ENCODE results near the gene TMEM164.

Gene TMEM164

GRCh38 chrX:109958266-109958665 lies 44.6 kb upstream of the TMEM164 start:
- Histone ChIP-seq H3K9me2 (replicated peaks; ENCODE audit: insufficient read depth, low read length) (no peaks in the 10 kb centered on the region), H3K27ac (ENCODE audit: low read length) (peak overlapping the region; percentile 15; the same call in 1 of the 2 replicates), H2AFZ (ENCODE audit: low read length) (0 out of 2 replicates have a peak overlapping the region, but pooled peaks have one; percentile 14), H3K36me3 (replicated peaks; ENCODE audit: insufficient read depth, low read length) (no peaks in the 10 kb centered on the region), H3K9me3 (replicated peaks; ENCODE audit: insufficient read depth, low read length) (no peaks in the 10 kb centered on the region), H4K20me1 (ENCODE audit: insufficient read depth, low read length) (no peaks in the 10 kb centered on the region), H3K4me3 (ENCODE audit: low read length) (no peak overlapping the region), H3K9ac (ENCODE audit: low read length) (no peak overlapping the region), H3K79me2 (ENCODE audit: low read length) (no peaks in the 10 kb centered on the region), H3K27me3 (replicated peaks; ENCODE audit: insufficient read depth, low read length) (no peaks in the 10 kb centered on the region), H3K4me1 (ENCODE audit: low read length) (peaks cover 46% of the 10 kb centered on the region), H3K4me2 (ENCODE audit: low read depth, low read length) (no peak overlapping the region), H3F3A (ENCODE audit: insufficient read depth, low read length) (peaks cover 10% of the 10 kb centered on the region)
- no peak for TF ChIP-seq EZH2phosphoT487 (IDR thresholded peaks at IDR 0.05; ENCODE audit: low read length)
- no peak for TF ChIP-seq CTCF (IDR thresholded peaks at IDR 0.05; ENCODE audit: low read length)
- no peak for TF ChIP-seq EZH2 (optimal IDR thresholded peaks at IDR 0.05; ENCODE audit: low read depth, low read length)
- DNase-seq = peak; percentile 37

- peak; percentile 23 for DNase-seq
- no peak for TF ChIP-seq EZH2phosphoT487 (IDR thresholded peaks at IDR 0.05; ENCODE audit: low read length)
- TF ChIP-seq CTCF (IDR thresholded peaks at IDR 0.05; ENCODE audit: low read length) = no peak
- TF ChIP-seq EZH2 (optimal IDR thresholded peaks at IDR 0.05; ENCODE audit: low read depth, low read length) = no peak
- no peaks in the 10 kb centered on the region for H3K27me3 ChIP-seq (replicated peaks; ENCODE audit: insufficient read depth, low read length)
- no peak overlapping the region for H3K4me2 ChIP-seq (ENCODE audit: low read depth, low read length)
- H3K36me3 ChIP-seq (replicated peaks; ENCODE audit: insufficient read depth, low read length) = no peaks in the 10 kb centered on the region
- peaks cover under 1% of the 10 kb centered on the region; the same call in 1 of the 2 replicates for H3F3A ChIP-seq (ENCODE audit: insufficient read depth, low read length)
- no peaks in the 10 kb centered on the region for H3K9me3 ChIP-seq (replicated peaks; ENCODE audit: insufficient read depth, low read length)
- no peaks in the 10 kb centered on the region for H4K20me1 ChIP-seq (ENCODE audit: insufficient read depth, low read length)
- H2AFZ ChIP-seq (ENCODE audit: low read length) = no peak overlapping the region
- peaks cover 37% of the 10 kb centered on the region for H3K4me1 ChIP-seq (ENCODE audit: low read length)
- no peak overlapping the region for H3K9ac ChIP-seq (ENCODE audit: low read length)
- no peak overlapping the region for H3K4me3 ChIP-seq (ENCODE audit: low read length)
- no peak overlapping the region for H3K27ac ChIP-seq (ENCODE audit: low read length)
- H3K9me2 ChIP-seq (replicated peaks; ENCODE audit: insufficient read depth, low read length) = no peaks in the 10 kb centered on the region
- no peaks in the 10 kb centered on the region for H3K79me2 ChIP-seq (ENCODE audit: low read length)
These were observed 43.5 kb upstream of the TMEM164 start for GRCh38 chrX:109959356-109959871.

- H3F3A ChIP-seq (ENCODE audit: insufficient read depth, low read length) = no peaks in the 10 kb centered on the region
- no peak overlapping the region for H3K27ac ChIP-seq (ENCODE audit: low read length)
- TF ChIP-seq EZH2phosphoT487 (IDR thresholded peaks at IDR 0.05; ENCODE audit: low read length) (no peak), CTCF (IDR thresholded peaks at IDR 0.05; ENCODE audit: low read length) (no peak)
- no peak overlapping the region for H3K9ac ChIP-seq (ENCODE audit: low read length)
- no peaks in the 10 kb centered on the region for H3K79me2 ChIP-seq (ENCODE audit: low read length)
- no peaks in the 10 kb centered on the region for H3K9me3 ChIP-seq (replicated peaks; ENCODE audit: insufficient read depth, low read length)
- H2AFZ ChIP-seq (ENCODE audit: low read length) = no peak overlapping the region
- peaks cover 6% of the 10 kb centered on the region for H3K4me1 ChIP-seq (ENCODE audit: low read length)
- no peak for DNase-seq
- no peaks in the 10 kb centered on the region for H3K27me3 ChIP-seq (replicated peaks; ENCODE audit: insufficient read depth, low read length)
- H3K4me2 ChIP-seq (ENCODE audit: low read depth, low read length) = no peak overlapping the region
- H4K20me1 ChIP-seq (ENCODE audit: insufficient read depth, low read length) = no peaks in the 10 kb centered on the region
- H3K36me3 ChIP-seq (replicated peaks; ENCODE audit: insufficient read depth, low read length) = no peaks in the 10 kb centered on the region
- no peak overlapping the region for H3K4me3 ChIP-seq (ENCODE audit: low read length)
- no peaks in the 10 kb centered on the region for H3K9me2 ChIP-seq (replicated peaks; ENCODE audit: insufficient read depth, low read length)
These were observed 38.5 kb upstream of the TMEM164 start for GRCh38 chrX:109964390-109964789.

All from MM.1S (cell line).